ENCODE results near the gene CRACR2A.

Gene CRACR2A

GRCh38 chr12:3725388-3726115 is 27.4 kb downstream of the CRACR2A start:
- no peak for DNase-seq (ENCODE audit: low read depth in 2 of 2)

DNA sequence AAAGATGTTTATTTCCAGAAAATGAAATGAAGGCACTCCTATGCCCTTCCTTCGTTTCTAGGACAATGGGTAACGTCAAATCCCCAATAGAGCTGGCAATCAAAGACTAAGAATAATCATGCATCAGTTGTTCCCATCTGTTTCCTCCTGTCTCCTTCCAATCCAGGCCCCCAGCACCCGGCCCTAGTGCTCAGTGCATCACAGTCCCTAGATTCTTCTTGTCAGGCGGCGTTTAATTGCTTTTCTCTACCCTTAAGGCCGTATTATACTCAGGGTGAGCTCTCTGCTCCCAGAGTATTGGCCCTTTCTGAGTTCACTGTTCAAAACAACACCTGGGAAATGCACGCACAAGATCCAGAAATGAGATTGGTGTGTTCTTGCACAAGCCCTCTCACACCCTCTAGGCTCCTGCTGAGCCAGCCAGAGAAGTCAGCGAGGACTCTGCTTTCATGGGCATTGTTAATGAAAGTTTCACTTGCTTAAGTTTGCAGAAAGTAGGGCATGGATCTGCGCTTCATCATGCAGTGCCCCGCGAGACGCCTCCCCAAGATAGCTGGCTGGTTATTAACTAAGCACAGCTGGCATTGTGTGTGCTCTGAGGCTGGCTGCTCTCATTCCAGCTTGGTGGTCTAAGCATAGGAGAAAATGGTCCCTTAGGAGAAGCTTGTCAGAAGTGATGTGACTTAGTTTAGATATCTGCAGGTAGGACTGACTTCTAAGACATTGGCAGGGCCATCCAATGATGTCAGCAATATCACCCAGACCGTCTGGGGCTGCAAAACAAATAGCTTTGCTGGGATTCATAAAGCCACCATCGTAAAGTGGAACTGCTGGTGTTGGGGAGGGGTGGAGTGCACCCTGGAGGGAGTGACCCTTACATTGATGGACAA is 28.7 kb downstream of the CRACR2A start:
- no peak for DNase-seq (ENCODE audit: low read depth in 2 of 2)

DNA sequence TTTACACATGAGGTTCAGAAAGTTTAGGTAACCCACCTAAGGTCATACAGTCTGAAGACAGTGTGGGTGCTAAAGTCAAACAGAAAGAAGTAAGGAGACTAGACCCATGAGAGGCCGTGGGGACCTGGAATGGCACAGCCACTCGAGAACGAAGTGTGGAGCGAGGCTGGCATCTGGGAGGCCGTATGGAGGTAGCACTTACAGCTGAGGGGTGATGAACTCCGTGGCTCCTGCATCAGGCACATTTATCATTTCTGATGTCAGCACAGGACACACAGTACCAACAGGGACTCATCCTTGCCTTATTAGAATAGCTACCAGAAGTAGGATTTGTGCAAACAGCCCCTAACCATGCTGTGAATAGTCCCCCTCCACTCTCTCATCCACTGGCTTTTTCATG is 30.5 kb downstream of the CRACR2A start:
- DNase-seq (ENCODE audit: low read depth in 2 of 2) = no peak

- DNase-seq (ENCODE audit: low read depth in 2 of 2) = no peak
Measured at GRCh38 chr12:3720772-3721171, 32.1 kb downstream of the CRACR2A start.

DNA sequence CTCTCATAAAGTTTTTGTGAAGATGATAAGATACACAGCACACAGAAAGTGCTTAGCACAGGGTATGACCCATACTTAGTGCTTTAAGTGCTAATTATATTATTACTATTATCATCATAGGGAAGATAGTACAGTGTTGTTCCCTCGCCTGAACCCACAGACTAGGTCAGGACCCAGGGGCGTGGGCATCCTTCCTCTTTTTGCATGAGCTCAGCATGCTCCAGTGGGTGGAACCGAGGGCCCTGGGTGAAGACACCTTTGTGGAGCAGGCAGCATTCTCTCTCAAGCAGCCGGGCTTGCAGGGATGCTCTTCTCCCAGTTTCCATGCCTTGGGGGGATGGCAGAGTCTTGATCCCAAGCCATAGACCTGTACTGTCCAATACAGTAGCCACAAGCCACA is 34.8 kb downstream of the CRACR2A start:
- no peak for DNase-seq (ENCODE audit: low read depth in 2 of 2)

- DNase-seq (ENCODE audit: low read depth in 2 of 2) = no peak
Measured at GRCh38 chr12:3717283-3717898, 35.5 kb downstream of the CRACR2A start.

DNA sequence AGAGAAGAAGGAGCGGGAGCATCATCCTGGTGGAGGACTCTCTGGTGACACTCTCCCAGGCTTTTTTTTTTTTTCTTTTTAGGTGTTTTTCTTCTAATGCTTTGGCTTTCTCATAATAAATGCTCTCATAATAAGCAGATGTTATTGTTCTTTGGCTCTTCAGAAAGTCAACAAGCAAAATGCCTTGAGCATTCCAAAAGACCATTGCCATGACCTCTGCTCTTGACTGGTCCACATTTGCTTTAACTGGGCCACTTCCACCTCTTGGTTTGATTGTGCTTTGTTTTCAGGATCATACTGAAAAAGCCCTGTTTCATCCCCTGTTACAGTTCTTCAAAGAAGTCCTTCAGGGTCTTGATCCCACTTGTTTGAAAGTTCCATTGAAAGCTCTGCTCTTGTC is 36.9 kb downstream of the CRACR2A start:
- DNase-seq (ENCODE audit: low read depth in 2 of 2) = no peak

DNA sequence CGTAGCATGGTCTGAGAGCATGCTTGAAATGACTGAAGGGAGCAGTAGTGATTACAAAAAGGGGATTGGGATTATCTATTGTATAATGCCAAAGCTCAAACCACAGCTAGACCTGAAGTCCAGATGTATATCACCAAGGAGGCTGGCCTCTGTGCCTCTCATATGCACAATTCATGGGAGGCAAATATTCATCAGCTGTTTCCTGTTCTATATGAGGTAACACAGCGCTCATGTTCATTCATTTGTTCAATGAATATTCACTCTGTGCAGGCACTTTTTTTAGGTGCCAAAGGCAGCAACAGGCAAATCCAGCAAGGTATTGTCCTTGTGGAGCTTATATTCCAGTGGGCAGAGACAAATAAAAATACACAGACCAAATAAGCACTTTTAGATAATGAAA is 39.0 kb downstream of the CRACR2A start:
- no peak for DNase-seq (ENCODE audit: low read depth in 2 of 2)

DNA sequence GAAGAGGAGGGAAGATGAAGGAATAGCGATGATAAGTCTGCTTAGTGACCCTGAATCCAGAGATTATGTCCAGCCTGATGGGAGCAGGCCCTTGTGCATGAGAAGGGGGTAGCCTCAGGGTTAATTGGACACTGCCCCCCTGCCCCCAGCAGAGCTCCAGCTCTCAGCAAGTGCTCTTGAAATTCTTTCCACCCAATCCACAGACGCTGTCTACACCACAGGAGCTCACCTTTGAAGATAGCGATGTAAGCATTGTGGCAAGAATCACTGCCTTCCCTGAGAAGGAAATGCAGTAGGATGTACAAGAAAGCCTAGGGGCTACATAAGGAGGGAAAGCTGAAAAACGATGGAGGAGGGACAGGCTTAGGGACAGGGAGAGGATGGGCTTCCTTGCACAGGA is 39.4 kb downstream of the CRACR2A start:
- DNase-seq (ENCODE audit: low read depth in 2 of 2) = no peak

- no peak for DNase-seq (ENCODE audit: low read depth in 2 of 2)
Measured at GRCh38 chr12:3712209-3712992, 40.5 kb downstream of the CRACR2A start.

DNA sequence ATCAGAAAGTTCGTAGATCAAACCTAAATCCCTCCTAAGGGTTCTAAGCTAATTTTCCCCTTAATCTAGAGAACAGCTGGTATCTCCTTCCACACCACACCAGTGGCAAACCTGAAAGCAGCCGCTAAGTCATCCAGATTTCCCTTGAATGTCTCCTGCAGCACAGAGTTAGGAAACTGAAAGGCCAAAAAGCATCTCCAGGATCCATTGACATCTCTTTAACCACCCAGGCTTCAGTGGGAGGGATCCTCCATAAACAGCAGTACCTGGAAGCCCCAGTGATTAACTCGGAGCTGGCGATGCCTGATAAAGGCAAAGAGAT is 47.6 kb downstream of the CRACR2A start:
- DNase-seq (ENCODE audit: low read depth in 2 of 2) = no peak

GRCh38 chr12:3704512-3705353 is 48.2 kb downstream of the CRACR2A start:
- no peak for DNase-seq (ENCODE audit: low read depth in 2 of 2)

GRCh38 chr12:3700861-3701260 is 52.0 kb downstream of the CRACR2A start:
- DNase-seq (ENCODE audit: low read depth in 2 of 2) = no peak

- DNase-seq (ENCODE audit: low read depth in 2 of 2) = no peak
Measured at GRCh38 chr12:3698218-3698974, 54.5 kb downstream of the CRACR2A start.

DNA sequence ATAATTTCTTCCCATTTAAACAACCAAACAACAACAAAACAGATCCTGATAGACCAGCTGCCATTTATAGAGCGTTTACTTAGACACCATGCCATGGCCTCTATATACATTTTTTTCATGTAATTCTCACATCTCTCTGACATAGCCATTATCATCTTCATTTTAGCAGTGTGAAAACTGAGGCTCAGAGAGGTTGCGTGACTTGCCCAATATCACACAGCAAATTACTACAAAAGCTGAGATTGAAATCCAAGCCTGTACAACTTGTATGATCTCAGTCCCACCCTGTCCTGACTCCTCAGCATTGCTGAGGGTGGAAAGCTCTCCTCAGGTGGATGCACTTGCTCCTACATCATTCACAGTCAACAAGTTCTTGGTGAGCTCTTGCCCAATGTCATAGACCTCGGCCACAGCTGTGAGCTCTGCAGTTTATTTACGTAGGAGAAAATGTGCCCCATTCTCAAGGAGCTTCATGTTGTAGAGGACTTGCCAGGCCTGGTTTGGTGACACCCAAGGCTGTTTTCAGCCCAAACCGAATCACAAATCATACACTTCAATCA is 55.5 kb downstream of the CRACR2A start:
- DNase-seq (ENCODE audit: low read depth in 2 of 2) = no peak

- DNase-seq (ENCODE audit: low read depth in 2 of 2) = no peak
Measured at GRCh38 chr12:3694673-3695072, 58.2 kb downstream of the CRACR2A start.

DNA sequence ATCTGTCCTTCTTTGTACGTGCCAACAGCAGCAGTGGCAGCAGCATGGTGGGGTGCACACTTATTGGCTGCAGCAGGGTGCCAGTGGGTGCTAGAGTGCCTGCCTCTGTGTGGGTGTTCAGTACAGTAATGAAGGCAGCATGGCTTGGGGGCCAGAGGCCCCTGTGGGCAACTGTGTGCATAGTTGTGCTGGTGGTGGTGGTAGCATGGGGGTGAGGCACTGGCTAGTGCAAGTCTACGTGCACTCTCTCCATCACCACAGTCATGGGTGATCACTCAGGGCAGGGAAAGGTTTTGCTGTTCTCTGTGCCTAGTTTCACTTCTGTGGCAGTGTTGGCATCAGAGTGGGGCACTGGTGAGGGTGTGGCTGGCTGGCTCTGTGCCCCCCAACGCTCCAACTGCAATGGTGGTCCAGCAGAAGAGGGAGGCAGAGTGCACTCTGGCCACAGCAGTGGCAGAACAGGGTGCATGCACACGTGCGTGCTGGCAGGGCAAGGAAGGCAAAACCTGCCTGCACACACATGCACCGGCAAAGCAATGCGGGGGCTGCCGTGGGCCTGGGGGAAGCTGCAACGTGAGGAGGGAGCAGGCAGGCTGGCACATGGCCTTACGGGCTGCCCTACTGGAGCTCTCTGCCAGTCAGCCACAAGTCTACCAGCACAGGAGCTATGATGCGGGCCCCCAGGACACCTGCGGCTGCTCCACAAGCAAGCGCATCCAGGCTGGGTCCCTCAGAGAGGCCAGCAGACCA is 60.1 kb downstream of the CRACR2A start:
- no peak for DNase-seq (ENCODE audit: low read depth in 2 of 2)

- DNase-seq (ENCODE audit: low read depth in 2 of 2) = no peak
Measured at GRCh38 chr12:3686463-3686862, 66.4 kb downstream of the CRACR2A start.

DNA sequence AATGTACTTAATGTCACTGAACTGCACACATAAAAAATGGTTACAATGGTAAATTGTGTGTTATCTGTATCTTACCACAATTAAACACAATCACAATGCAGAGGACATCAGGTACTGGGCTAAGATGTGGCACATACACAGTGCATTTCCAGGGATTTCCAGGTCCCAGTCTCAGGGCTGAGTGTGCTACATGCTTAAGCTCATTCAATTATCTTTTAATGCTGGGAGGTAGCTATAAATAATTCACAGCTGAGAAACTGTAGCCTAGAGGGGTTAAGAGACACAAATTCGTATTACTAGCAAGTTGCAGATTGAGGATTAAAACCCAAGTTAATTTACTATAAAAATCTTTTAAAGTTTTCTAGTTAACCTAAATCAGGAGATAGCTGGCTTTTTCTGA is 67.1 kb downstream of the CRACR2A start:
- no peak for DNase-seq (ENCODE audit: low read depth in 2 of 2)
